AG08395 (cell line): ENCODE measurements around the gene KDM6B.

Source experiments
- DNase-seq: peaks from one replicate; pipeline ENCODE4 v3.0.0; 2012; ENCODE audit warnings: mixed read lengths, low spot score

KDM6B gene

DNA sequence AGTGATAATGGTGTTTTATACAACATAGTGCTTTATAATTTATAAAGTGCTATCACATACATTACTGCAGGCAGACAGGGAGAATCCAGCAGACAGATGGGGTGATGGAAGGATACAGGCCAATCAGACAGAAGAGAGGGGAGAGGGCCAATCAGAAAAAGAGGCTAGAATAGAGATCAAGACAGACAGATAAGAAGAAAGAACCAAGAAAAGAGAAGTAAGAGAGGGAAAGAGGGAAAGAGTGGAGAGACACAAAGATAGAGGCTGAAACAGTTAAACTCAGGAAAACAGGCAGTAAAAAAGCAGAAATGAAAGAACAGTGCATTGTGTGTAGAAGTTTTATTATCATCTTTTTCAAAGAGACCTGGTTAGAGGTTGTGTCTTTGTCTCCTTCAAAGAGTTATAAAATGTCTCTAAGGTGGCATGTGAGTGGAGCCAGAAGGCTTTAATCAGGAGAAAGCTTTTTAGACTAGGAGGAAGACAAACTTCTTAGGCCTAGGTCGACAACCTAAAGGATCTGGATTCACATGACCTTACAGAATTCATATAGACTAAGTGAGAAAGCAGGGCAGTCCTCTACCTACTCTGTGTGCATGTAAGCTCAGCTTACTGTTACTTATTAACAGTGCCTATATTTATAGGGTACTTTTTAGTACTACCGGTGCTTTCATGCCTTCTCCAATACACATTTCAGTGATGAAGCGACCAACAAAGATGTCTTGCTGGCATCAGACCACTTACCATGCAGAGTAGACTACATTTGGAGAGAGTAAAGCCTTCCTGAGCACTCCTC, 46.3 kb downstream of the KDM6B start:
- DNase-seq = no peak

DNA sequence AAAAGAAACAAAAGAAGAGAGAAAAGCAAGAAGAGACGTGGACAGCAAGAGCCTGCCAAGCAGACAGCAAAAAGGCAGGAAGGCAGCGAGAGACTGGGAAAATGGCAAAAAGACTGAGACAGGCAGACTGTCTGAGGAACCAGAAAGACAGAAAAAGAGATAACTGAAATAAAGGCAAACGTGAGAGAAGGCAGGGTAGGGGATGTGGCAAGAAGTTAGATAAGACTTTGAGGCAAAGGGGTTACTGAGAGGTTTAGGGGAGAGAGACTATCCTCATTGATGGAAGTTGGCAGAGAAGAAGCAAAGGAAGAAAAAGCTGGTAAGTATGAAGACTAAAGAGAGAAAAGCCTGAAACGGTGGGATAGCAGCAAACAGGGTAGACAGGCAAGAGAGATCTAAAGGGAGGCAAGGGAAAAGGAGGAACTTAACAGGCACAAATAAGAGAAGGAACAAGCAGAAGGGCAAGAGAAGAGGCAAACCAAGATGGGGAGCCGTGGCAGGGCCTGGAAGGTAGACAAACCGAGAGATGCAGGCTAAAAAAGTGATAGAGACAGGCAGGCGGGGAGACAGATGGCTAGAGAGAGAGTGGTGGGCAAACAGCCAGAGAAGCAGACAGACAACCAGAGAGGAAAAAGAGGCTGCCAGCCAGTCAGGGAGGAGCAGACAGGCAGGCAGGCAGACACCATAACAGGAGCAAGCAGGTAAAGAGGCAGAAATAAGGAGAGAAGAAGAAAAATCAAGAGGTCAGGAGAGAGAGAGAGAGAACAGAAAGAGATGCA, 47.4 kb downstream of the KDM6B start:
- no peak for DNase-seq

DNA sequence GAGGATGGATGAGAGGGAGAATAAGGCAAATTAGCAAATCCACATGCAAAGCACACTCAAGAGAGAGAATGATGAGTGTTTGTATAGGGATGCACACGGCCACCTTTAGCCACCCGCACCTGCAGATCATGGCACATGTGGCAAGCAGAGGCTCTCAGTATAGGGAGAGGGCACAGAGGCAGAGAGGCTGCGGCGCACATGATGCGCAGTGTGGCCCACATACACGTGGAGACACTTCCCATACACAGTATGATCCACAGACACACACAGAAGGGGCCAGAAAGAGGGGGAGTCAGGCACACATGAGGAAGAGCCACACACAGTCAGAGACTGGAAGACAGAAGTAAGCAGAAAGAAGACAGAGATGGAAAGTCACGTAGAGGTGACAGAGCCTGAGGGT, 48.1 kb downstream of the KDM6B start:
- no peak for DNase-seq

GRCh38 chr17:7882629-7883028, 48.6 kb downstream of the KDM6B start:
- DNase-seq = no peak
